ENCODE measurements around the gene SZRD1.

- TF ChIP-seq CTCF (conservative IDR thresholded peaks at IDR 0.05) (no peak), EZH2 (IDR thresholded peaks at IDR 0.05; ENCODE audit: low read depth) (no peak)
These were observed 2.8 kb downstream of the SZRD1 start for GRCh38 chr1:16369821-16370220.
